Hepatocyte (in vitro differentiated cells): ENCODE measurements around the gene LEF1. TPM values are rescaled to one million over a fixed set of nuclear protein-coding genes. Genes with fewer than 3 reads are reported as not detected.

ENCODE experiments used
- DNase-seq: peaks from one replicate; pipeline ENCODE4 v3.0.0-alpha.2; 2016; ENCODE audit warnings: low spot score
- H2AFZ ChIP-seq: fragments of 200-600 bp; sonication (generic); 2 replicates; pipeline ENCODE4 v1.6.0; 2016; ENCODE audit warnings: antibody characterized with exemption, mild to moderate bottlenecking
- H3K27ac ChIP-seq: fragments of 200-600 bp; sonication (generic); 2 replicates; pipeline ENCODE4 v1.5.1; 2016; ENCODE audit warnings: mild to moderate bottlenecking
- H3K27me3 ChIP-seq: fragments of 200-600 bp; sonication (generic); 2 replicates; pipeline ENCODE4 v1.6.1; 2016
- H3K36me3 ChIP-seq: fragments of 200-600 bp; sonication (generic); replicated peaks from 2 replicates; pipeline ENCODE4 v1.5.1; 2016; ENCODE audit warnings: low read depth; ENCODE audit not compliant: insufficient read depth
- H3K4me1 ChIP-seq: fragments of 200-600 bp; sonication (generic); 2 replicates; pipeline ENCODE4 v1.5.1; 2016; ENCODE audit warnings: mild to moderate bottlenecking, moderate library complexity; ENCODE audit not compliant: insufficient read depth
- H3K4me2 ChIP-seq: fragments of 200-600 bp; sonication (generic); 2 replicates; pipeline ENCODE4 v1.6.0; 2016
- H3K4me3 ChIP-seq: fragments of 200-600 bp; sonication (generic); 2 replicates; pipeline ENCODE4 v1.5.1; 2016; ENCODE audit warnings: mild to moderate bottlenecking
- H3K79me2 ChIP-seq: fragments of 200-600 bp; sonication (generic); 2 replicates; pipeline ENCODE4 v1.6.0; 2017; ENCODE audit warnings: mild to moderate bottlenecking
- H3K9me2 ChIP-seq: fragments of 200-600 bp; sonication (generic); replicated peaks from 2 replicates; pipeline ENCODE4 v1.6.0; 2017; ENCODE audit warnings: mild to moderate bottlenecking; ENCODE audit not compliant: insufficient read depth
- H3K9me3 ChIP-seq: fragments of 200-600 bp; sonication (generic); 2 replicates; pipeline ENCODE4 v1.5.1; 2016; ENCODE audit warnings: low read depth, mild to moderate bottlenecking
- H4K20me1 ChIP-seq: fragments of 200-600 bp; sonication (generic); 2 replicates; pipeline ENCODE4 v1.6.0; 2016; ENCODE audit warnings: mild to moderate bottlenecking; ENCODE audit not compliant: insufficient read depth, poor library complexity, severe bottlenecking
- EZH2 ChIP-seq: fragments of 200-600 bp; sonication (generic); IDR thresholded peaks from 2 replicates; pipeline ENCODE4 v1.6.1; 2016; ENCODE audit warnings: antibody characterized with exemption, mild to moderate bottlenecking, borderline replicate concordance
- EZH2phosphoT487 ChIP-seq: fragments of 200-600 bp; sonication (generic); IDR thresholded peaks from one replicate; pipeline ENCODE4 v1.6.1; 2018; ENCODE audit warnings: antibody characterized with exemption, mild to moderate bottlenecking, low read depth, moderate library complexity; ENCODE audit not compliant: unreplicated experiment, severe bottlenecking
- WGBS: methylation state at CpG from one replicate; pipeline ENCODE4 v1.1.6; 2016; ENCODE audit warnings: low lambda C conversion rate; ENCODE audit errors: missing lambda C conversion rate; 5-methylcytosine and 5-hydroxymethylcytosine counted together
- polyA plus RNA-seq: library from polyadenylated mRNA; unstranded; fragments of >200 nt; fragmentation: Nextera tagmentation; extraction: Ambion mirVana; gene quantifications from 2 replicates; pipeline ENCODE4 v1.2.1, GENCODE V29; 2016
- total RNA-seq: library from RNA; depleted of rRNA; stranded (reverse); fragments of >200 nt; gene quantifications from 2 replicates; pipeline ENCODE4 v1.2.3, GENCODE V29; 2014
- TF ChIP-seq, protein P1 (sequence below): fragments of 200-600 bp; sonication (generic); IDR thresholded peaks from 2 replicates; pipeline ENCODE4 v1.5.1; 2016; ENCODE audit warnings: antibody characterized with exemption, mild to moderate bottlenecking; ENCODE audit not compliant: poor library complexity

The LEF1 gene
- total and polyA plus RNA-seq, 2 experiments from 2014 or later, result 8.6 to 10.4 TPM

DNA sequence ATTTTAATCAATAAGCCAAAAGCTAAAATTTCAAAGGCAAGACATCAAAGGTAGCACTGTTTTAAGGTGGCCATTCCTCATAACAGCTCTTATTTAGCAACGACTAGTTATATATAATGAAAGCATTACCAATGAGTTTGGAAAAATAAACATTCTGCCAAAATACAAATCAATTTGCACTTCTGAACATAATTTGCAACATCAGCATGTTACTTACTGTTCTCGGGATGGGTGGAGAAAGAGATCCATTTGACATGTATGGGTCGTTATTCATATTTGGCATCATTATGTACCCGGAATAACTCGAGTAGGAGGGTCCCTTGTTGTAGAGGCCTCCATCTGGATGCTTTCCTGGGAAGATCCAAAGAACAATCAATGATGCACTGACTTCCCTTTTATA is 5.4 kb downstream of the LEF1 start:
- Histone ChIP-seq H3K9me3 (no peaks in the 10 kb centered on the region), H3K79me2 (peaks cover 15% of the 10 kb centered on the region), H4K20me1 (no peaks in the 10 kb centered on the region), H3K36me3 (no peaks in the 10 kb centered on the region), H3K4me2 (no peak overlapping the region), H3K27me3 (peaks cover 26% of the 10 kb centered on the region), H3K4me1 (no peaks in the 10 kb centered on the region), H3K9me2 (no peaks in the 10 kb centered on the region), H3K27ac (no peak overlapping the region), H3K4me3 (no peak overlapping the region), H2AFZ (no peak overlapping the region)
- no peak for DNase-seq
- 80% methylated on average over 5 of the region's 5 CpGs for WGBS
- TF ChIP-seq EZH2 (no peak), EZH2phosphoT487 (no peak)
- TF ChIP-seq, protein P1, sequence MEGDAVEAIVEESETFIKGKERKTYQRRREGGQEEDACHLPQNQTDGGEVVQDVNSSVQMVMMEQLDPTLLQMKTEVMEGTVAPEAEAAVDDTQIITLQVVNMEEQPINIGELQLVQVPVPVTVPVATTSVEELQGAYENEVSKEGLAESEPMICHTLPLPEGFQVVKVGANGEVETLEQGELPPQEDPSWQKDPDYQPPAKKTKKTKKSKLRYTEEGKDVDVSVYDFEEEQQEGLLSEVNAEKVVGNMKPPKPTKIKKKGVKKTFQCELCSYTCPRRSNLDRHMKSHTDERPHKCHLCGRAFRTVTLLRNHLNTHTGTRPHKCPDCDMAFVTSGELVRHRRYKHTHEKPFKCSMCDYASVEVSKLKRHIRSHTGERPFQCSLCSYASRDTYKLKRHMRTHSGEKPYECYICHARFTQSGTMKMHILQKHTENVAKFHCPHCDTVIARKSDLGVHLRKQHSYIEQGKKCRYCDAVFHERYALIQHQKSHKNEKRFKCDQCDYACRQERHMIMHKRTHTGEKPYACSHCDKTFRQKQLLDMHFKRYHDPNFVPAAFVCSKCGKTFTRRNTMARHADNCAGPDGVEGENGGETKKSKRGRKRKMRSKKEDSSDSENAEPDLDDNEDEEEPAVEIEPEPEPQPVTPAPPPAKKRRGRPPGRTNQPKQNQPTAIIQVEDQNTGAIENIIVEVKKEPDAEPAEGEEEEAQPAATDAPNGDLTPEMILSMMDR, result no peak

DNA sequence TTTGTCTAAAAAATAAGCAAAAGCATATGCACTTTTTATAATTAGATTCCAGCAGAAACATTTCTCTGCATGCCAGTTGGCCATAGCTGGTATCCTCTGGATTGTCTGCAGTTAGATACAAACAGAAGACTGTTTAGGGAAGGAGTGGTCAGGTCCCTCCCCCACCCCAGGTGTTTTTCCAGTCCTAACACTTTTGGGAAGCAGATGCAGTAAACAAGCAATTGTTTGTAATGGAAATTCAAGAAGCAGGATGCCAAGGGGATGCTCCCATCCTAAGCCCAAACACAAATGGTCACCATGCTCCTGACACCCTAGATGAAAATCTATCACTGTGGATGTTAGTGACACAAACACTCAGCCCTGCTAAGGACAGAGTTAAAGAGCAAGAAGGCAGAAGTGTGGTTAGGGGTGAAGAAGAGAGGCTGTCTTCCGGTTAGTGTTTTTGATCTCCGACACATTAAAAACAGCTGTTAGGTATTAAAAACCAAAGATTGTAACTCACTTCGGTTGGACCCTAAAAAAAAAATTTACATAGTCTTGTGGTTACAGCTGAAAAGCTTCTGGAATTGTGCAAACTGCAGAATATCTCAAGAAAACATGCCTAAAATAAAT is 7.9 kb downstream of the LEF1 start:
- Histone ChIP-seq H3K4me3 (no peak overlapping the region), H3K36me3 (no peaks in the 10 kb centered on the region), H3K9me3 (no peaks in the 10 kb centered on the region), H2AFZ (no peak overlapping the region), H3K79me2 (peaks cover 15% of the 10 kb centered on the region), H3K27me3 (peaks cover 19% of the 10 kb centered on the region), H4K20me1 (no peaks in the 10 kb centered on the region), H3K9me2 (no peaks in the 10 kb centered on the region), H3K4me2 (no peak overlapping the region), H3K27ac (no peak overlapping the region), H3K4me1 (no peaks in the 10 kb centered on the region)
- DNase-seq, result no peak
- TF ChIP-seq EZH2, result no peak
- TF ChIP-seq, protein P1, result no peak
- TF ChIP-seq EZH2phosphoT487, result no peak
- 53% methylated on average over 3 of the region's 3 CpGs for WGBS

GRCh38 chr4:108159845-108160244 is 8.9 kb downstream of the LEF1 start:
- H4K20me1 ChIP-seq, result no peaks in the 10 kb centered on the region
- WGBS, result 75% methylated on average over 5 of the region's 5 CpGs
- no peak for DNase-seq

More at GRCh38 chr4:108159845-108160244, 8.9 kb downstream of the LEF1 start:
- H3K9me3 ChIP-seq, result no peaks in the 10 kb centered on the region
- TF ChIP-seq, protein P1, result no peak
- TF ChIP-seq EZH2phosphoT487, result no peak
- no peak for TF ChIP-seq EZH2
- H3K4me3 ChIP-seq, result no peak overlapping the region
- no peak overlapping the region for H2AFZ ChIP-seq
- H3K4me2 ChIP-seq, result no peak overlapping the region
- peaks cover 9% of the 10 kb centered on the region for H3K27me3 ChIP-seq
- H3K79me2 ChIP-seq, result peaks cover 5% of the 10 kb centered on the region
- H3K36me3 ChIP-seq, result no peaks in the 10 kb centered on the region
- H3K4me1 ChIP-seq, result no peaks in the 10 kb centered on the region
- H3K27ac ChIP-seq, result no peak overlapping the region
- H3K9me2 ChIP-seq, result no peaks in the 10 kb centered on the region
